Left lung (tissue), 10 donors: Measurements from ENCODE around the gene GPR21. TPM values are rescaled to one million over a fixed set of nuclear protein-coding genes. Genes with fewer than 3 reads are reported as not detected.

Experiments
- ATAC-seq: fragments of 200-7000 bp; cut with Tn5 transposase; one replicate; pipeline ENCODE4 v1.9.1; 2020; ENCODE audit warnings: moderate library complexity
- DNase-seq, 4 donors: peaks; one replicate each; pipeline ENCODE4 v3.0.0-alpha.2; 2013 to 2020
- H3K27ac ChIP-seq, 2 donors: fragments of 200-600 bp; sonication (generic) in 1 of 2; one replicate each; pipeline versions ENCODE4 v1.5.0 to v1.8.0; 2020 to 2021
- H3K27me3 ChIP-seq, 2 donors: fragments of 200-600 bp; sonication (generic) in 1 of 2; one replicate each; pipeline versions ENCODE4 v1.5.0 to v1.8.0; 2020 to 2021
- H3K36me3 ChIP-seq, 2 donors: fragments of 200-600 bp; sonication (generic) in 1 of 2; one replicate each; pipeline versions ENCODE4 v1.5.0 to v1.8.0; 2020 to 2021
- H3K4me1 ChIP-seq, 2 donors: fragments of 200-600 bp; one replicate each; pipeline ENCODE4 v1.8.0; 2021
- H3K4me3 ChIP-seq, 2 donors: fragments of 200-600 bp; sonication (generic) in 1 of 2; one replicate each; pipeline versions ENCODE4 v1.5.0 to v1.8.0; 2020 to 2021; ENCODE audit warnings: mild to moderate bottlenecking in 1 of 2
- H3K9me3 ChIP-seq, 2 donors: fragments of 200-600 bp; sonication (generic) in 1 of 2; one replicate each; pipeline versions ENCODE4 v1.5.0 to v1.8.0; 2020 to 2021
- intact Hi-C, 2 donors: fragments of 100-400 bp; cut with DNase I; formaldehyde crosslinking; loops; one replicate each; pipeline versions ENCODE4 v1.11.2 to v1.14.2; 2022
- polyA plus RNA-seq, 6 donors: library from polyadenylated mRNA; unstranded; fragments of 120-200 nt; gene quantifications; one replicate each; pipeline ENCODE4 v1.2.1, GENCODE V29; 2013; ENCODE audit not compliant: insufficient read length in 6 of 6
- total RNA-seq, 2 donors: library from RNA; stranded (reverse); fragmentation: NEBNext Ultra II Directional; extraction: Animal tissue kit (Norgen Biotek cat#: 25700); gene quantifications; one replicate each; pipeline ENCODE4 v1.2.1, GENCODE V29; 2021
- TF ChIP-seq, protein P1 (sequence below), 2 donors: fragments of 200-600 bp; sonication (generic) in 1 of 2; IDR thresholded peaks; one replicate each; pipeline versions ENCODE4 v1.5.0 to v1.8.0; 2021; ENCODE audit warnings: antibody characterized with exemption in 2 of 2
- donor health status: DM: no; HTN: yes; CAD: no.
- donor health status: DM: no; HTN: no; CAD: no.

GPR21 gene
- total and polyA plus RNA-seq, 8 donors, result 0.22 to 0.63 (median 0.41) TPM; not detected in 3

DNA sequence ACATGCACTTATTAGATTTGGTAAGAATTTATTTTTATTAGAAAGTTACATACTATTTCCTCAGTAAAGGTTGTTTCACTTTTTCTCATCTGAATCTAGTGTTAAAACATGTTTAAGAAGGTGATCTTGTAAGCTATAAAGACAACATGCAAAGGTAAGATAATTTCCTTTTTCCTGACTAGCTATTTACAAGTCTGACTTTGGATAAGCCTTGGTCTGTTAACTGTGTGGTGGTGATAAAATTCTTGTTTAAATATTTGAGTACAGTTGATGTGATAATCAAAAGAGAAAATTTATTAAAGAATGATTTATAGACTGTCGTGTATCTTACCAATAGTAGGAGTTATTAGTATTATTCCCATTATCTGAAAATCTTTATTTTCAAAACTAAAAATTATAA lies 36.9 kb upstream of the GPR21 start:
- H3K4me1 ChIP-seq, result no peaks in the 10 kb centered on the region
- no peak overlapping the region for H3K27ac ChIP-seq
- TF ChIP-seq, protein P1, sequence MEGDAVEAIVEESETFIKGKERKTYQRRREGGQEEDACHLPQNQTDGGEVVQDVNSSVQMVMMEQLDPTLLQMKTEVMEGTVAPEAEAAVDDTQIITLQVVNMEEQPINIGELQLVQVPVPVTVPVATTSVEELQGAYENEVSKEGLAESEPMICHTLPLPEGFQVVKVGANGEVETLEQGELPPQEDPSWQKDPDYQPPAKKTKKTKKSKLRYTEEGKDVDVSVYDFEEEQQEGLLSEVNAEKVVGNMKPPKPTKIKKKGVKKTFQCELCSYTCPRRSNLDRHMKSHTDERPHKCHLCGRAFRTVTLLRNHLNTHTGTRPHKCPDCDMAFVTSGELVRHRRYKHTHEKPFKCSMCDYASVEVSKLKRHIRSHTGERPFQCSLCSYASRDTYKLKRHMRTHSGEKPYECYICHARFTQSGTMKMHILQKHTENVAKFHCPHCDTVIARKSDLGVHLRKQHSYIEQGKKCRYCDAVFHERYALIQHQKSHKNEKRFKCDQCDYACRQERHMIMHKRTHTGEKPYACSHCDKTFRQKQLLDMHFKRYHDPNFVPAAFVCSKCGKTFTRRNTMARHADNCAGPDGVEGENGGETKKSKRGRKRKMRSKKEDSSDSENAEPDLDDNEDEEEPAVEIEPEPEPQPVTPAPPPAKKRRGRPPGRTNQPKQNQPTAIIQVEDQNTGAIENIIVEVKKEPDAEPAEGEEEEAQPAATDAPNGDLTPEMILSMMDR (IDR thresholded peaks at IDR 0.05), result no peak
- no peak overlapping the region for H3K4me3 ChIP-seq
- no peaks in the 10 kb centered on the region for H3K9me3 ChIP-seq
- H3K36me3 ChIP-seq, result peaks cover 0 to 55% of the 10 kb centered on the region in 2 donors
- H3K27me3 ChIP-seq, result no peaks in the 10 kb centered on the region
- ATAC-seq, result no peak
- no peak for DNase-seq
- intact Hi-C loops, result no loop called here

DNA sequence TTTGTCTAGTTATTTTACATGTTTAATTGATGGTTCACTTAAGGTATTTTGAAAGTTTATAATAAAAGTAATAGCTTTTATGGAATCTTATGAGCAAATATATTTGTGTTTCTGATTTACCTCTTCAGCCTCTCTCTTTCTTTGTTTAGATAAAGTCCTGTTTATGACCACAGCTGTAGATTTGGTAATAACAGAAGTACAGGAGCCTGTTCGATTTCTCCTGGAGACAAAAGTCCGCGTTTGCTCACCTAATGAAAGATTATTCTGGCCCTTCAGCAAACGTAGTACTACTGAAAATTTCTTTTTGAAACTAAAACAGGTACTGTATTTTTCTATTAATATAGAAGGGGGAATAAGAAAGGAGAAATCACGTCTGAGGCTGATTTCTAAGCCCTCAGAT lies 35.0 kb upstream of the GPR21 start:
- Histone ChIP-seq H3K9me3 (no peaks in the 10 kb centered on the region), H3K36me3 (peaks cover 0 to 54% of the 10 kb centered on the region in 2 donors), H3K4me1 (no peaks in the 10 kb centered on the region), H3K27me3 (no peaks in the 10 kb centered on the region), H3K27ac (no peak overlapping the region), H3K4me3 (no peak overlapping the region)
- intact Hi-C loops, result no loop called here
- TF ChIP-seq, protein P1 (IDR thresholded peaks at IDR 0.05), result no peak
- no peak for DNase-seq
- no peak for ATAC-seq

DNA sequence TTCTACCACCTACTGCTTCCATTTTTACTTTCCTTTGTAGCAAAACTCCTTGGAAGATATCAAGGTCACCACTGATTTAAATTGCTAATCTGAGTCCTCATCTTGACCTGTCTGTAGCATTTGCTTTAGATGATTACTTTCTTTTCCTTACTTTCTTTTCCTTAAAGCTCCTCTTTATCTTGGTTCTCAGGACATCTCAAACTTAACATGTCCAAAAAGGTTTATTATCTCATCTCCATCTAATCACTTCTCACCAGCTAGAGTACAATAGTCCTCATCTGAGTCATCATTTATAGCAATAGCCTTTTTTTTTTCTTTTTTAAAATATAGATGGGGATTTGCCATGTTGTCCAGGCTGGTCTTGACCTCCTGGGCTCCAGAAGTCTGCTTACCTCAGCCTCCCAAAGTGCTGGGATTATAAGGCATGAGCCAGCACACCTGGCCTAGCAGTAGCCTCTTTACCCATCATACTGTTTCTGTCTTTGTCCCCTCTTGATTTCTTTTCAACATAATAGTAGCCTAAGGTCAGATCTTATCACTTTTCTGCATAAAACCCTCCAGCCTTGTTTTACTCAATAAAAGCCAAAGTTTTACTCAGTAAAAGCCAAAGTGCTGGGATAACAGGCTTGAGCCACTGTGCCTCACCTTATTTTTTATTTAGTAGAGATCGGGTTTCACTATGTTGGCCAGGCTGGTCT lies 32.9 kb upstream of the GPR21 start:
- Histone ChIP-seq H3K9me3 (no peaks in the 10 kb centered on the region), H3K27me3 (no peaks in the 10 kb centered on the region), H3K27ac (no peak overlapping the region), H3K36me3 (peaks cover 0 to 66% of the 10 kb centered on the region in 2 donors), H3K4me1 (no peaks in the 10 kb centered on the region), H3K4me3 (no peak overlapping the region)
- intact Hi-C loops, result no loop called here
- ATAC-seq (no peak), DNase-seq (no peak)
- TF ChIP-seq, protein P1 (IDR thresholded peaks at IDR 0.05), result no peak

GRCh38 chr9:123002754-123003153 lies 30.7 kb upstream of the GPR21 start:
- Histone ChIP-seq H3K36me3 (peaks cover 0 to 58% of the 10 kb centered on the region in 2 donors), H3K4me1 (no peaks in the 10 kb centered on the region), H3K27me3 (no peaks in the 10 kb centered on the region), H3K9me3 (no peaks in the 10 kb centered on the region), H3K4me3 (no peak overlapping the region), H3K27ac (no peak overlapping the region)
- TF ChIP-seq, protein P1 (IDR thresholded peaks at IDR 0.05), result no peak
- ATAC-seq, result no peak
- no peak for DNase-seq
- intact Hi-C loops, result no loop called here

GRCh38 chr9:123003466-123003865 lies 30.0 kb upstream of the GPR21 start:
- no peak overlapping the region for H3K4me3 ChIP-seq
- H3K36me3 ChIP-seq, result peaks cover 0 to 51% of the 10 kb centered on the region in 2 donors
- DNase-seq (no peak), ATAC-seq (no peak)
- H3K27ac ChIP-seq, result no peak overlapping the region
- no peaks in the 10 kb centered on the region for H3K9me3 ChIP-seq
- H3K4me1 ChIP-seq, result no peaks in the 10 kb centered on the region
- H3K27me3 ChIP-seq, result no peaks in the 10 kb centered on the region
- intact Hi-C loops, result no loop called here
- TF ChIP-seq, protein P1 (IDR thresholded peaks at IDR 0.05), result no peak
